GM23338 (cell line): ENCODE data around the gene BTBD16.

Experiments
- EZH2 ChIP-seq: fragments of 200-600 bp; sonication (generic); IDR thresholded peaks from one replicate; pipeline ENCODE4 v1.8.0; 2017; ENCODE audit warnings: antibody characterized with exemption, mild to moderate bottlenecking, low read depth; ENCODE audit not compliant: unreplicated experiment
- POLR2AphosphoS5 ChIP-seq: IDR thresholded peaks from 2 replicates; pipeline ENCODE4 v1.6.1; 2016; ENCODE audit warnings: antibody characterized with exemption, low read depth
- STAT1 ChIP-seq: IDR thresholded peaks from one replicate; pipeline ENCODE4 v1.6.1; 2016; ENCODE audit warnings: antibody characterized with exemption; ENCODE audit not compliant: unreplicated experiment
- TF ChIP-seq, protein P1 (sequence below), 2 experiments: fragments of 200-600 bp in 1 of 2; sonication (generic) in 1 of 2; conservative IDR thresholded peaks; 2 replicates each; pipeline versions ENCODE4 v1.5.1 to v1.6.1; 2016 to 2017; ENCODE audit warnings: antibody characterized with exemption in 2 of 2, low read depth in 2 of 2, mild to moderate bottlenecking in 2 of 2, moderate library complexity in 1 of 2
- TF ChIP-seq, protein P2 (sequence below): IDR thresholded peaks from one replicate; pipeline ENCODE4 v1.6.1; 2018; ENCODE audit warnings: antibody characterized with exemption; ENCODE audit not compliant: unreplicated experiment

DNA sequence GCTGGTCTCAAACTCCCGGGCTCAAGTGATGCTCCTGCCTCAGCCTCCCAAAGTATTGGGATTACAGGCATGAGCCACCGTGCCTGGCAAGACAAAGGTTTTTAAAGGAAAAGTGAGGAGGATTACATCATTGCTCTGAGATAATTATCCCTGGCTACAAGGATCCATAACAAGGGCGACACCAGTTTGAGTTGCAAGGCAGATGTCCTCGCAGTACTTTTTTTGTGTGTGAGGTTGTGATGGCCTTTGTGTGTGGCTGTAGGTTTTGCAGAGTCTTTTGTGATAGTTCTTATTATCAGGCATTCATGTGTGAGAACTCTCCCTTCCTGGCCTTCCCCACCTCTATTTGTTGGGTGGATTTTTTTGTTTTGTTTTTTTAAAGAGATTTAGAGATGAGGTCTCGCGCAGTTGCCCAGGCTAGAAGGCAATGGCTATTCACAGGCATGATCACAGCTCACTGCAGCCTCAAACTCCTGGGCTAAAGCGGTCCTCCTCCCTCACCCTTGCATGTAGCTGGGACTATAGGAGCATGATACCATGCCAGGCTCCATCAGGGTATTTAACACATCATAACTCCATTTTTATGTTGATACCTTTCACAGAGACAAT lies 10.0 kb downstream of the BTBD16 start:
- TF ChIP-seq, protein P1, sequence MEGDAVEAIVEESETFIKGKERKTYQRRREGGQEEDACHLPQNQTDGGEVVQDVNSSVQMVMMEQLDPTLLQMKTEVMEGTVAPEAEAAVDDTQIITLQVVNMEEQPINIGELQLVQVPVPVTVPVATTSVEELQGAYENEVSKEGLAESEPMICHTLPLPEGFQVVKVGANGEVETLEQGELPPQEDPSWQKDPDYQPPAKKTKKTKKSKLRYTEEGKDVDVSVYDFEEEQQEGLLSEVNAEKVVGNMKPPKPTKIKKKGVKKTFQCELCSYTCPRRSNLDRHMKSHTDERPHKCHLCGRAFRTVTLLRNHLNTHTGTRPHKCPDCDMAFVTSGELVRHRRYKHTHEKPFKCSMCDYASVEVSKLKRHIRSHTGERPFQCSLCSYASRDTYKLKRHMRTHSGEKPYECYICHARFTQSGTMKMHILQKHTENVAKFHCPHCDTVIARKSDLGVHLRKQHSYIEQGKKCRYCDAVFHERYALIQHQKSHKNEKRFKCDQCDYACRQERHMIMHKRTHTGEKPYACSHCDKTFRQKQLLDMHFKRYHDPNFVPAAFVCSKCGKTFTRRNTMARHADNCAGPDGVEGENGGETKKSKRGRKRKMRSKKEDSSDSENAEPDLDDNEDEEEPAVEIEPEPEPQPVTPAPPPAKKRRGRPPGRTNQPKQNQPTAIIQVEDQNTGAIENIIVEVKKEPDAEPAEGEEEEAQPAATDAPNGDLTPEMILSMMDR (conservative IDR thresholded peaks at IDR 0.05; ENCODE audit: low read depth in 2 of 2): no peak
- no peak for TF ChIP-seq STAT1
- no peak for TF ChIP-seq EZH2
- TF ChIP-seq, protein P2, sequence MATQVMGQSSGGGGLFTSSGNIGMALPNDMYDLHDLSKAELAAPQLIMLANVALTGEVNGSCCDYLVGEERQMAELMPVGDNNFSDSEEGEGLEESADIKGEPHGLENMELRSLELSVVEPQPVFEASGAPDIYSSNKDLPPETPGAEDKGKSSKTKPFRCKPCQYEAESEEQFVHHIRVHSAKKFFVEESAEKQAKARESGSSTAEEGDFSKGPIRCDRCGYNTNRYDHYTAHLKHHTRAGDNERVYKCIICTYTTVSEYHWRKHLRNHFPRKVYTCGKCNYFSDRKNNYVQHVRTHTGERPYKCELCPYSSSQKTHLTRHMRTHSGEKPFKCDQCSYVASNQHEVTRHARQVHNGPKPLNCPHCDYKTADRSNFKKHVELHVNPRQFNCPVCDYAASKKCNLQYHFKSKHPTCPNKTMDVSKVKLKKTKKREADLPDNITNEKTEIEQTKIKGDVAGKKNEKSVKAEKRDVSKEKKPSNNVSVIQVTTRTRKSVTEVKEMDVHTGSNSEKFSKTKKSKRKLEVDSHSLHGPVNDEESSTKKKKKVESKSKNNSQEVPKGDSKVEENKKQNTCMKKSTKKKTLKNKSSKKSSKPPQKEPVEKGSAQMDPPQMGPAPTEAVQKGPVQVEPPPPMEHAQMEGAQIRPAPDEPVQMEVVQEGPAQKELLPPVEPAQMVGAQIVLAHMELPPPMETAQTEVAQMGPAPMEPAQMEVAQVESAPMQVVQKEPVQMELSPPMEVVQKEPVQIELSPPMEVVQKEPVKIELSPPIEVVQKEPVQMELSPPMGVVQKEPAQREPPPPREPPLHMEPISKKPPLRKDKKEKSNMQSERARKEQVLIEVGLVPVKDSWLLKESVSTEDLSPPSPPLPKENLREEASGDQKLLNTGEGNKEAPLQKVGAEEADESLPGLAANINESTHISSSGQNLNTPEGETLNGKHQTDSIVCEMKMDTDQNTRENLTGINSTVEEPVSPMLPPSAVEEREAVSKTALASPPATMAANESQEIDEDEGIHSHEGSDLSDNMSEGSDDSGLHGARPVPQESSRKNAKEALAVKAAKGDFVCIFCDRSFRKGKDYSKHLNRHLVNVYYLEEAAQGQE: no peak
- no peak for TF ChIP-seq POLR2AphosphoS5
